Activated CD8-positive, alpha-beta memory T cell treated with anti-CD3 and anti-CD28 coated beads, Interleukin-2, amount 10 ng/mL, durations not matched to agents 7 days and 5 days (primary cell): Measurements from ENCODE around the gene SLC39A8. TPM values are rescaled to one million over a fixed set of nuclear protein-coding genes. Genes with fewer than 3 reads are reported as not detected.

Experiments used
- ATAC-seq: fragments of 150-1000 bp; cut with Tn5 transposase; one replicate; pipeline ENCODE4 v1.10.0; 2021; ENCODE audit warnings: moderate library complexity
- CTCF ChIA-PET: fragments of 350-600 bp; sonication (Branson Sonifier 250); formaldehyde crosslinking; loops from one replicate; lab custom pipeline; 2021; ENCODE audit warnings: antibody characterized with exemption; lab: Charles Lee
- DNase-seq: peaks from one replicate; pipeline ENCODE4 v3.0.0-alpha.2; 2020
- H3K27ac Mint-ChIP-seq: one replicate; pipeline ENCODE4 v1.8.0; 2021; ENCODE audit warnings: mild to moderate bottlenecking, mixed read lengths
- H3K27me3 Mint-ChIP-seq: one replicate; pipeline ENCODE4 v1.8.0; 2021; ENCODE audit warnings: mixed read lengths
- H3K36me3 Mint-ChIP-seq: one replicate; pipeline ENCODE4 v1.8.0; 2021; ENCODE audit warnings: mild to moderate bottlenecking, mixed read lengths
- H3K4me1 Mint-ChIP-seq: one replicate; pipeline ENCODE4 v1.8.0; 2021; ENCODE audit warnings: mixed read lengths
- H3K4me3 Mint-ChIP-seq: one replicate; pipeline ENCODE4 v1.8.0; 2021; ENCODE audit warnings: mild to moderate bottlenecking, moderate library complexity, mixed read lengths
- H3K9me3 Mint-ChIP-seq: one replicate; pipeline ENCODE4 v1.8.0; 2022; ENCODE audit warnings: low read depth, mixed read lengths
- total RNA-seq, 2 experiments: library from RNA; stranded (reverse); gene quantifications; one replicate each; pipeline ENCODE4 v1.2.3, GENCODE V29; 2021

The SLC39A8 gene
- total RNA-seq, 2 experiments from 2014 or later: 60.3 to 66.2 TPM

- Mint-ChIP-seq H3K27me3 (peaks cover 9% of the 10 kb centered on the region), H3K4me3 (no peak overlapping the region), H3K9me3 (no peaks in the 10 kb centered on the region), H3K27ac (no peak overlapping the region), H3K4me1 (peaks cover 2% of the 10 kb centered on the region), H3K36me3 (no peaks in the 10 kb centered on the region)
- CTCF ChIA-PET: no interaction called here
- no peak for ATAC-seq
- no peak for DNase-seq
Measured at GRCh38 chr4:102354671-102355454, 9.6 kb upstream of the SLC39A8 start.

- DNase-seq (no peak), ATAC-seq (no peak)
- H3K36me3 Mint-ChIP-seq: no peaks in the 10 kb centered on the region
- H3K4me3 Mint-ChIP-seq: no peak overlapping the region
- H3K4me1 Mint-ChIP-seq: no peaks in the 10 kb centered on the region
- no peaks in the 10 kb centered on the region for H3K9me3 Mint-ChIP-seq
- no peak overlapping the region for H3K27ac Mint-ChIP-seq
- H3K27me3 Mint-ChIP-seq: peaks cover 9% of the 10 kb centered on the region
- CTCF ChIA-PET: interaction anchor here (0.9 to 1.8 kb wide), 2 partner anchors 8 to 78 kb away, joined by 3 to 5 read pairs; partner anchors contain the start of gene SLC39A8
Measured at GRCh38 chr4:102352781-102353180, 7.5 kb upstream of the SLC39A8 start.

GRCh38 chr4:102350634-102351033 lies 5.4 kb upstream of the SLC39A8 start:
- Mint-ChIP-seq H3K4me1 (peaks cover 10% of the 10 kb centered on the region), H3K9me3 (no peaks in the 10 kb centered on the region), H3K36me3 (no peaks in the 10 kb centered on the region), H3K27me3 (peaks cover 7% of the 10 kb centered on the region), H3K4me3 (no peak overlapping the region), H3K27ac (no peak overlapping the region)
- DNase-seq: no peak
- CTCF ChIA-PET: no interaction called here
- no peak for ATAC-seq

GRCh38 chr4:102348701-102349100 lies 3.4 kb upstream of the SLC39A8 start:
- DNase-seq (no peak), ATAC-seq (no peak)
- CTCF ChIA-PET: no interaction called here
- no peak overlapping the region for H3K4me3 Mint-ChIP-seq
- peaks cover 14% of the 10 kb centered on the region for H3K4me1 Mint-ChIP-seq
- H3K27ac Mint-ChIP-seq: no peak overlapping the region
- peaks cover 3% of the 10 kb centered on the region for H3K36me3 Mint-ChIP-seq
- H3K27me3 Mint-ChIP-seq: peaks cover under 1% of the 10 kb centered on the region
- H3K9me3 Mint-ChIP-seq: no peaks in the 10 kb centered on the region

- no peak for ATAC-seq
Measured at GRCh38 chr4:102345795-102346100, 466 bp upstream of the SLC39A8 start.

GRCh38 chr4:102344520-102344953 lies 745 bp downstream of the SLC39A8 start:
- ATAC-seq (peak; percentile 69), DNase-seq (peak; percentile 82)
- Mint-ChIP-seq H3K9me3 (no peaks in the 10 kb centered on the region), H3K27ac (peak overlapping the region; percentile 95), H3K4me3 (peak overlapping the region; percentile 84), H3K36me3 (peaks cover 20% of the 10 kb centered on the region), H3K4me1 (peaks cover 49% of the 10 kb centered on the region), H3K27me3 (no peaks in the 10 kb centered on the region)
- CTCF ChIA-PET: interaction anchor here (1.1 to 3.7 kb wide), 8 partner anchors 9 to 747 kb away, joined by 3 to 28 read pairs (median 5); partner anchors contain the start of gene UBE2D3

More at GRCh38 chr4:102345795-102346100, 466 bp upstream of the SLC39A8 start:
- no peaks in the 10 kb centered on the region for H3K27me3 Mint-ChIP-seq
- H3K27ac Mint-ChIP-seq: peak overlapping the region; percentile 95
- H3K4me3 Mint-ChIP-seq: peak overlapping the region; percentile 84
- CTCF ChIA-PET: interaction anchor here (0.7 to 3.7 kb wide), 9 partner anchors 10 to 674 kb away, joined by 3 to 28 read pairs (median 3); partner anchors contain the start of gene SLC9B1
- H3K36me3 Mint-ChIP-seq: peaks cover 12% of the 10 kb centered on the region
- no peak for DNase-seq
- no peaks in the 10 kb centered on the region for H3K9me3 Mint-ChIP-seq
- peaks cover 40% of the 10 kb centered on the region for H3K4me1 Mint-ChIP-seq

GRCh38 chr4:102343964-102344519 lies 1.2 kb downstream of the SLC39A8 start:
- no peaks in the 10 kb centered on the region for H3K27me3 Mint-ChIP-seq
- peak; percentile 41 for DNase-seq
- peaks cover 52% of the 10 kb centered on the region for H3K4me1 Mint-ChIP-seq
- no peaks in the 10 kb centered on the region for H3K9me3 Mint-ChIP-seq
- H3K36me3 Mint-ChIP-seq: peaks cover 24% of the 10 kb centered on the region
- peak overlapping the region; percentile 95 for H3K27ac Mint-ChIP-seq
- peak overlapping the region; percentile 84 for H3K4me3 Mint-ChIP-seq
- CTCF ChIA-PET: interaction anchor here (1.1 to 3.7 kb wide), 7 partner anchors 8 to 747 kb away, joined by 3 to 28 read pairs (median 5); partner anchors contain the start of gene UBE2D3
- no peak for ATAC-seq

- H3K36me3 Mint-ChIP-seq: peaks cover 30% of the 10 kb centered on the region
- peak overlapping the region; percentile 84 for H3K4me3 Mint-ChIP-seq
- H3K27me3 Mint-ChIP-seq: no peaks in the 10 kb centered on the region
- H3K27ac Mint-ChIP-seq: no peak overlapping the region
- ATAC-seq (no peak), DNase-seq (no peak)
- peaks cover 52% of the 10 kb centered on the region for H3K4me1 Mint-ChIP-seq
- CTCF ChIA-PET: no interaction called here
- no peaks in the 10 kb centered on the region for H3K9me3 Mint-ChIP-seq
Measured at GRCh38 chr4:102342404-102343074, 2.7 kb downstream of the SLC39A8 start.

- CTCF ChIA-PET: interaction anchor here (1.3 to 1.5 kb wide), 2 partner anchors 10 to 90 kb away, joined by 3 read pairs; no protein-coding TSS in a partner anchor
- ATAC-seq (no peak), DNase-seq (no peak)
- H3K4me1 Mint-ChIP-seq: peaks cover 54% of the 10 kb centered on the region
- no peaks in the 10 kb centered on the region for H3K27me3 Mint-ChIP-seq
- H3K36me3 Mint-ChIP-seq: peaks cover 34% of the 10 kb centered on the region
- H3K27ac Mint-ChIP-seq: no peak overlapping the region
- H3K9me3 Mint-ChIP-seq: no peaks in the 10 kb centered on the region
- no peak overlapping the region for H3K4me3 Mint-ChIP-seq
Measured at GRCh38 chr4:102341201-102341600, 4.1 kb downstream of the SLC39A8 start.

- Mint-ChIP-seq H3K4me3 (no peak overlapping the region), H3K9me3 (no peaks in the 10 kb centered on the region), H3K27ac (no peak overlapping the region), H3K27me3 (no peaks in the 10 kb centered on the region), H3K4me1 (peaks cover 55% of the 10 kb centered on the region), H3K36me3 (peaks cover 47% of the 10 kb centered on the region)
- ATAC-seq (no peak), DNase-seq (no peak)
- CTCF ChIA-PET: no interaction called here
Measured at GRCh38 chr4:102339018-102339417, 6.3 kb downstream of the SLC39A8 start.

GRCh38 chr4:102338405-102338804 lies 6.9 kb downstream of the SLC39A8 start:
- CTCF ChIA-PET: no interaction called here
- no peaks in the 10 kb centered on the region for H3K9me3 Mint-ChIP-seq
- DNase-seq (no peak), ATAC-seq (no peak)
- no peak overlapping the region for H3K4me3 Mint-ChIP-seq
- H3K4me1 Mint-ChIP-seq: peaks cover 56% of the 10 kb centered on the region
- H3K27me3 Mint-ChIP-seq: no peaks in the 10 kb centered on the region
- H3K36me3 Mint-ChIP-seq: peaks cover 49% of the 10 kb centered on the region
- H3K27ac Mint-ChIP-seq: no peak overlapping the region

- H3K9me3 Mint-ChIP-seq: no peaks in the 10 kb centered on the region
- no peak for ATAC-seq
- no peaks in the 10 kb centered on the region for H3K27me3 Mint-ChIP-seq
- peaks cover 30% of the 10 kb centered on the region for H3K4me1 Mint-ChIP-seq
- CTCF ChIA-PET: interaction anchor here (1.7 kb wide), 1 partner anchor 10 kb away, joined by 6 read pairs; the partner anchor contains the start of gene SLC39A8
- H3K36me3 Mint-ChIP-seq: peaks cover 55% of the 10 kb centered on the region
- no peak overlapping the region for H3K27ac Mint-ChIP-seq
- no peak for DNase-seq
- H3K4me3 Mint-ChIP-seq: no peak overlapping the region
Measured at GRCh38 chr4:102335616-102336015, 9.7 kb downstream of the SLC39A8 start.

GRCh38 chr4:102334624-102335023 lies 10.7 kb downstream of the SLC39A8 start:
- ATAC-seq: no peak
- Mint-ChIP-seq H3K9me3 (no peaks in the 10 kb centered on the region), H3K36me3 (peaks cover 52% of the 10 kb centered on the region), H3K4me3 (no peak overlapping the region), H3K4me1 (peaks cover 23% of the 10 kb centered on the region), H3K27ac (no peak overlapping the region), H3K27me3 (no peaks in the 10 kb centered on the region)
- no peak for DNase-seq
- CTCF ChIA-PET: interaction anchor here (0.8 kb wide), 1 partner anchor 11 kb away, joined by 3 read pairs; the partner anchor contains the start of gene SLC39A8
